Endodermal cell (in vitro differentiated cells): ENCODE measurements around the gene WDR35. TPM values are rescaled to one million over a fixed set of nuclear protein-coding genes. Genes with fewer than 3 reads are reported as not detected.

ENCODE experiments used
- DNase-seq: peaks from one replicate; pipeline ENCODE4 v3.0.0-alpha.2; 2017
- H3K27ac ChIP-seq: 2 replicates; pipeline ENCODE4 v1.5.1; 2013; ENCODE audit warnings: mild to moderate bottlenecking, low read depth, low read length, moderate library complexity
- H3K27me3 ChIP-seq: 2 replicates; pipeline ENCODE4 v1.6.1; 2013; ENCODE audit warnings: mild to moderate bottlenecking, low read length, moderate library complexity; ENCODE audit not compliant: insufficient read depth, control insufficient read depth, poor library complexity, severe bottlenecking
- H3K36me3 ChIP-seq: 2 replicates; pipeline ENCODE4 v1.7.0; 2013; ENCODE audit warnings: mild to moderate bottlenecking, low read length, moderate library complexity; ENCODE audit not compliant: control insufficient read depth, insufficient read depth
- H3K4me1 ChIP-seq: one replicate; pipeline ENCODE4 v1.7.0; 2013; ENCODE audit warnings: low read length; ENCODE audit not compliant: control insufficient read depth, insufficient read depth
- H3K4me3 ChIP-seq: 2 replicates; pipeline ENCODE4 v1.5.1; 2013; ENCODE audit warnings: mild to moderate bottlenecking, low read length, moderate library complexity
- H3K9ac ChIP-seq: 2 replicates; pipeline ENCODE4 v1.6.1; 2013; ENCODE audit warnings: mild to moderate bottlenecking, low read length, moderate library complexity; ENCODE audit not compliant: poor library complexity, severe bottlenecking; ENCODE audit errors: extremely low read depth
- H3K9me3 ChIP-seq: 2 replicates; pipeline ENCODE4 v1.6.1; 2013; ENCODE audit warnings: mild to moderate bottlenecking, low read length, moderate library complexity; ENCODE audit not compliant: control insufficient read depth
- H3K27ac Mint-ChIP-seq: 2 replicates; pipeline ENCODE4 v1.8.0; 2020; ENCODE audit warnings: mixed read lengths
- H3K27me3 Mint-ChIP-seq: 2 replicates; pipeline ENCODE4 v1.8.0; 2021; ENCODE audit warnings: mild to moderate bottlenecking, mixed read lengths; ENCODE audit not compliant: insufficient read depth
- H3K36me3 Mint-ChIP-seq: 2 replicates; pipeline ENCODE4 v1.8.0; 2020; ENCODE audit warnings: low read depth, mixed read lengths
- H3K4me1 Mint-ChIP-seq: 2 replicates; pipeline ENCODE4 v1.8.0; 2020; ENCODE audit warnings: mixed read lengths
- H3K4me3 Mint-ChIP-seq: 2 replicates; pipeline ENCODE4 v1.8.0; 2020; ENCODE audit warnings: mild to moderate bottlenecking, moderate library complexity, mixed read lengths
- H3K9me3 Mint-ChIP-seq: 2 replicates; pipeline ENCODE4 v1.8.0; 2020; ENCODE audit warnings: mild to moderate bottlenecking, mixed read lengths
- CTCF ChIP-seq: fragments of 200-600 bp; sonication (generic); conservative IDR thresholded peaks from 2 replicates; pipeline ENCODE4 v1.5.0; 2021; ENCODE audit warnings: antibody characterized with exemption, mild to moderate bottlenecking
- WGBS, 2 experiments: methylation state at CpG; one replicate each; pipeline versions ENCODE4 v1.1.5 to v1.1.7; 2013; ENCODE audit warnings: missing lambda C conversion rate in 2 of 2, mixed read lengths in 1 of 2; ENCODE audit not compliant: insufficient coverage in 1 of 2, insufficient read length in 1 of 2; 5-methylcytosine and 5-hydroxymethylcytosine counted together
- long read RNA-seq, 4 experiments: library from polyadenylated mRNA in 2 of 4; library from RNA in 1 of 4; library from capped mRNA in 1 of 4; stranded (forward) in 3 of 4; unstranded in 1 of 4; transcript quantifications; one replicate each; pipeline ENCODE4 v2.0.0, GENCODE V29; 2020 to 2021; ENCODE audit warnings: inconsistent platforms in 1 of 4
- polyA plus RNA-seq, 2 experiments: library from polyadenylated mRNA; stranded (reverse); fragments of 50-300 nt; gene quantifications; one replicate each; pipeline ENCODE4 v1.2.3, GENCODE V29; 2013
- total RNA-seq, 2 donors: library from RNA; stranded (reverse); fragmentation: NEBNext Ultra II Directional in 1 of 2; extraction: Animal tissue kit (Norgen Biotek cat#: 25700) in 1 of 2; gene quantifications; 2 replicates in 1 of 2; 3 replicates in 1 of 2; pipeline ENCODE4 v1.2.1, GENCODE V29; 2021

The WDR35 gene
- total RNA-seq, result 10 to 100 TPM; 11.3 to 13.5 TPM
- polyA plus RNA-seq (2013, experiment 1 of 2), result 15.6 TPM
- 13.0 TPM for polyA plus RNA-seq (2013, experiment 2 of 2)
- long read RNA-seq, experiment 1, full-length matches to known transcripts, result 1 of 9 reads
- long read RNA-seq, experiment 1, partial matches to known transcripts, result 3 of 9 reads
- long read RNA-seq, experiment 1, other reads (novel, unspliced or antisense), result 5 of 9 reads
- long read RNA-seq, experiment 2, full-length matches to known transcripts, result 11 of 24 reads
- long read RNA-seq, experiment 2, partial matches to known transcripts, result 3 of 24 reads
- long read RNA-seq, experiment 2, other reads (novel, unspliced or antisense), result 10 of 24 reads
- long read RNA-seq, experiment 3, full-length matches to known transcripts, result 22 of 49 reads
- long read RNA-seq, experiment 3, partial matches to known transcripts, result 11 of 49 reads
- long read RNA-seq, experiment 3, other reads (novel, unspliced or antisense), result 16 of 49 reads
- long read RNA-seq, experiment 4, full-length matches to known transcripts, result 1 of 8 reads
- long read RNA-seq, experiment 4, partial matches to known transcripts, result 6 of 8 reads
- long read RNA-seq, experiment 4, other reads (novel, unspliced or antisense), result 1 of 8 reads

GRCh38 chr2:19989667-19990415 is at the start of gene WDR35:
Gene WDR35 (minus strand): TSS chr2:19990105. CDS start chr2:19990015, 90 bp downstream.
- H3K36me3 ChIP-seq, result no peaks in the 10 kb centered on the region
- H3K9ac ChIP-seq, result peak within 1 kb of the TSS; percentile 31
- Mint-ChIP-seq H3K4me1 (peaks cover 23% of the 10 kb centered on the region), H3K27ac (peak within 1 kb of the TSS; percentile 37), H3K27me3 (no peaks in the 10 kb centered on the region), H3K9me3 (no peaks in the 10 kb centered on the region), H3K36me3 (peaks cover 20% of the 10 kb centered on the region), H3K4me3 (peak within 1 kb of the TSS; percentile 79)
- DNase-seq, result peak; percentile 98
- TF ChIP-seq CTCF, result no peak
- no peaks in the 10 kb centered on the region for H3K9me3 ChIP-seq
- peak within 1 kb of the TSS; percentile 30 for H3K27ac ChIP-seq
- H3K4me3 ChIP-seq, result peak within 1 kb of the TSS; percentile 91
- H3K4me1 ChIP-seq, result no peaks in the 10 kb centered on the region
- H3K27me3 ChIP-seq, result no peaks in the 10 kb centered on the region
- WGBS, 2 experiments, result 0% methylated on average over 39 to 70 of the region's 70 CpGs

- Histone ChIP-seq H3K9ac (no peak overlapping the region), H3K4me3 (no peak overlapping the region), H3K27ac (no peak overlapping the region), H3K27me3 (no peaks in the 10 kb centered on the region), H3K9me3 (no peaks in the 10 kb centered on the region), H3K36me3 (peaks cover 91% of the 10 kb centered on the region), H3K4me1 (peaks cover 15% of the 10 kb centered on the region)
- Mint-ChIP-seq H3K36me3 (peaks cover 78% of the 10 kb centered on the region), H3K9me3 (no peaks in the 10 kb centered on the region), H3K4me3 (no peak overlapping the region), H3K4me1 (peaks cover 39% of the 10 kb centered on the region), H3K27ac (peak overlapping the region; percentile 79), H3K27me3 (no peaks in the 10 kb centered on the region)
- no peak for DNase-seq
- 90 to 91% methylated on average over 2 of the region's 2 CpGs for WGBS, 2 experiments
- no peak for TF ChIP-seq CTCF
Observed at GRCh38 chr2:20037660-20038059, 47.8 kb upstream of the WDR35 start.

GRCh38 chr2:20035955-20036666 is 46.2 kb upstream of the WDR35 start:
- H3K27me3 Mint-ChIP-seq, result no peaks in the 10 kb centered on the region
- Histone ChIP-seq H3K9ac (no peak overlapping the region), H3K4me1 (peaks cover 13% of the 10 kb centered on the region), H3K27ac (no peak overlapping the region), H3K27me3 (no peaks in the 10 kb centered on the region), H3K9me3 (no peaks in the 10 kb centered on the region), H3K4me3 (no peak overlapping the region), H3K36me3 (peaks cover 95% of the 10 kb centered on the region)
- 91 to 100% methylated on average over 4 of the region's 4 CpGs for WGBS, 2 experiments
- H3K36me3 Mint-ChIP-seq, result peaks cover 85% of the 10 kb centered on the region
- H3K4me1 Mint-ChIP-seq, result peaks cover 28% of the 10 kb centered on the region
- H3K4me3 Mint-ChIP-seq, result no peak overlapping the region
- peak overlapping the region; percentile 29 for H3K27ac Mint-ChIP-seq
- no peak for DNase-seq
- no peak for TF ChIP-seq CTCF
- H3K9me3 Mint-ChIP-seq, result no peaks in the 10 kb centered on the region
